ENCODE measurements around the gene MAP2K6.

MAP2K6 gene

DNA sequence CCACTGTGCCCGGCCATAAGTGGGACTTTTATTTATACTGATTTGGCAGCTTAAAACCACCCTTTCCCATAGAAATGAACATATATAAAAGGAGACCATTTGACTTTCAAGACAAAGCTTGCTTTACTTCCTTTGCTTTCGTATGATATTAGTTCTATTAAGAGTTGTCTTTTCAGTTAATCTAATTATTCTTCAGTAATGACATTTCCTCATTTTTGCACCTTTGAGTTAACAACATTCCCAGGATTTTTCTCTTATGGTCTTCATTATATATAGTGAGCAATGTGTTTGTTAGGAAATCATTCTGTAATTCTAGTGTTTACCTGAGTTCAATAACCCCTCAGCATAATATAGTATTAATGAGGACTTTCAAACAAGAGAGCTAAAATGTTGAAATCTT lies 173.8 kb downstream of the MAP2K6 start:
- DNase-seq: no peak

DNA sequence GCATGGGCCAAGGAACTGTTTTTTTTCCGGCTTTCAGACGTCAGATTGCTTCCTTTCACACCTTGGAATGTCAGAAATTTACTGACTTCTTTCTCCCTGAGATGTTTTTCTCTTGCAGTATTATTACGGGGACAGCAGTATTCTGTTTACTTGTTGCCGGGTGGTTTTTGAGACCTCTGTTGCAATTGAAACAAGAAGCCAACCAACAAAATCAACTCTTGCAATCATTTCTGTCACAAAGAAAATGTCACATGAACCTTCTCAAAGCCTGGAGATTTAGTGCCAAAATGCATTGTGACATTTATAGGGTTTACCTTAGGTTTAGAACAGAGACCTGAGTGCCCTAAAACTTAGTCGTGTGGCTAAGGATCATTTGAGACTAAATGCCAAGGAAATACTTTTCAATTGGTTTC lies 174.3 kb downstream of the MAP2K6 start:
- no peak for DNase-seq

DNA sequence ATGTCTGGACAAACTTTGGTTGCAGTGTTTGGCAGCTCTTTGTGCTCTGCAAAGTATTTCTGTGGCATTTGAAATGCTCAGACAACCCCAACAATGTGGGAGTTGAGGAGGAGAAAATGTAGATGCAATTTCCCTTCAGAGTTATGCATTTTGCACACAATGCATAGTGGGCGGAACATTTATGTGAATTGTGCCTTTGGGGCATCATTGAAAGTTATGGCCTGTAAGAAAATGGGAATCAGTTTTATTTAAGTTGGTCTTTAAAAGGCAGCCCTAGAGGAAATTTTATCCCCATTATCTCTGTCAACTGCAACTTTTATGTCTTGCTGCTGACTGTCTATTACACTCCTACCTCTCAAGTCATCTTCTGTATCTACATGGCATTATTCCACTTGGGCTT lies 176.2 kb downstream of the MAP2K6 start:
- no peak for DNase-seq

DNA sequence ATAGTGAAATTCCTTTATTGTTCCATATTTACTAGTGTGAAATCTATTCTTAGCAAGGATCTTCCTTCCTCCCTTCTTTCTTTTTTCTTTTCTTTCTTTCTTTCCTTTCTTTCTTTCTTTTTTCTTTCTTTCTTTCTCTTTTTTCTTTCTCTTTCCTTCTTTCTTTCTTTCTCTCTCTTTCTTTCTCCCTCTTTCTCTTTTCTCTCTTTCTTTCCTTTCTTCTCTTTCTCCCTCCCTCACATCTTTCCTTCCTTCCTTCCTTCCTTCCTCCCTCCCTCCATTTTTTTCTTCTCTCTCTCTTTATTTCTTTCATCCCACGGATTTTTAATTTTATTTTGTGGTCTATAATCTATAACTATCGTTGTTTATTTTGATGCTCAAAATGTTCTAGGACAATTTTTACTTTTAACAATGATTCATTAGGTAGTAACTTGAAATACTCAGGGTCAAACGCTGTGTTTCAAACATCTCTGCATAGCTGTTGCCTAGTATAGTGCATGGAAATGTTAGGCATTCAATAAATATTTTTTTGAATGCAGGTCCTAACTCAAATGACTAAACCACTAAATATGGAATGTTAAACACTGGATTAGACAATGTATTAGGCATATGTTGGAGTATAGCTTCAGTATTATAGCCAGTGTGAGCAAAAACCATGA lies 178.3 kb downstream of the MAP2K6 start:
- DNase-seq: no peak

DNA sequence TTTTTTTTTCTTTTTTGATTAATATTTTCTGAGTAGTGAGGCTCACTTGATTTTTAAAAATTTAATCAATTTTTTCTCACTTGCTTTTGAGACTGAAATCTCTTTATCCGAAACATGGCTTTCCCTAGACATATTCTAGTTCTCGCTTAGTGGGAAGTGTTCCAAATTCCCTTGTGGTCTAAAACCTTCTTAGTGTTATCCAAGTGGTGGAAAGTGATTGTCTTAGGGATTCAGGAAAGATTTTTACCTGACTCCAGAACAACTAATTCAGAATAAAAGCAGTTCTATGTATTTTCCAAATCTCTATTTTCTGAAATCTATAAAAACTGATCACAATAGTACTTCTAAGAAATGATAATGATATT lies 178.8 kb downstream of the MAP2K6 start:
- DNase-seq: no peak

DNA sequence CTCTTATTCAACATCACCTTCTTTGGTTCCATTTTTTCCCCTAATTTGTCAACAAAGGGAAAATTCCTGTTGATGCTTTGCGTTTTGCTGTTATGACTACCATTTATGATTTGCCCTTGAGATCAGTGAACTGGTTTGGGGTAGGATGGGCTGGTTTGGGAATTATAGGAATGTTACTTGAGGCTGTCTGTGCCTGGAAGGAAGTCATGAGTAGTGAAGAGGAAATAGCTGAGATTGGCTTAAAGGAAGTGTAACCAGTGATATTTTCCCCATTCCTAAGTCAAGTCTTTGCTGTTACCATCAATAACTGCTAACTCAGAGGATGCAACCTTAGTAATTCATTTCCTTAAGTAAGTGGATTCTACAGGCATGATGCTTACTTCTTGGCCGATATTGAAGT lies 179.2 kb downstream of the MAP2K6 start:
- no peak for DNase-seq

DNA sequence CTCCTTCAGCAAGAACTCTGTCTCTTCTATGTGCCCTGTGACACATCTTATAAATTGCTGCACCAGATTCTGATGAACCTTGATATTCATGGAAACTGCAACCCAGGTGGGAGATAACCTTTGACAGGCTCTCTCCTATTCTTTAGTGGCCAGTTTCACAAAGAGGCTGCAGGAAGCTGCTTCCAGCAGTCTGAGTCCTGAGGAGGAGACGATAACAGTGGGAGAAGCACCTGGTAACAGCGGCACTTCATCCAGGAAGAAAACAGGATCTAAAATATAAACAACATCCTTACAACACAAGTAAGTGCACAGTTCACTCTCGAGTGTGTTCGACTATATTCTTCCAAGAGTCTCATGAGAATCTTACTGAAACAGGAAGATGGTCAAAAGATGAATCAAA lies 180.1 kb downstream of the MAP2K6 start:
- no peak for DNase-seq

DNA sequence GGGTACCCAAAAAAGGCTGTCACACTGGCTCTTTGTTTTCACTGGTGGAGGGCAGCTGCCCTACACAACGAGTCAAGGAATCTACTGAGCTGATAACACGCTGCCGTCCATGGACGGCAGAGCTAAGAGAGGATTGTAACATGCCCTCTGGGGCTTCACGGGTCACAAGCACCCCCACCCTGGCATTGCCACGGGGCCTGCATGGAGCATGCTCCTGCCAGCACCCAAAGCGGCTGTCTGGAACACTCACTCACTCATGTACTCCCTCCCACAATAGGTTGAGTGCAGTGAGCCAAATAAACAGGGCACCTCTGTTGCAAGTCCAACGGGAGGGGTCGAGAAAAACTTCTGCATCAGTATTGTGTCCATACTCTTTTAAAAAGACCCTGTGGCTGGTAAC lies 181.6 kb downstream of the MAP2K6 start:
- DNase-seq: no peak

DNA sequence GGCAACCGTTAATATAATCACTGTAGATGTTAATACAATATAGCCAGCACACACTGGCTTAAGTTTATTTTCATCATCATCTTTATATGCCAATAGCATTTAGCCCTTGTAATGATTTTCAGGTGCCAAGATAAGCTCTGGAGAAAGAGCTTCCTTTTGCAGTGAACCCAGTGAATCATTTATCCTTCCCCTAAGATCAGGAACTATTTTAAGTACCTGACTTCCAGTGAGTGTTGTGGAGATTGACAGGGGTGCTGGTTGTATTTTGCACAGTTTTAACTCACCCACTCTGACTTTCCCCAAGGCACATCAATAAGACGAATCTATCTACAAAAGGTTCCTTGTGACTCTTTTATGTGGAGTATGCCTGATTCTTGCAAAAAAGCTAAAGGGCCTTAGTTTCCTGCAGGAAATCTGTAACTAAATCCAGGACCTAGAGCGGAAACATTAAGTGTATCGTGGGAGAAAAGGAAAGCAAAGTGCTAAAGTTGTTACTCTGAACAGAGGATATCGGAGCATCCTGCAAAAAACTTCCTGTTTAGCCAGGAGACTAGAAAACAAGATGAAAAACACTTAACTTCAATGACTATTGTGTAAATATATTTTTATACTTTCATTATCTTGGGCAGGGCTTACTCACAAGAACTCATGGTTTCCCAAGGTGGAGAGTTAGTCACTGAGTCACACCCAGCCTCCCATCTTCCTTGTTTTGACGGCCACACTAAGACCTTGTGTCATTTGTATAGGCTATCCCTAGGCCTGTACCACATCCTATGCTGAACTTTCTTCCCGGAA lies 183.6 kb downstream of the MAP2K6 start:
- DNase-seq: no peak

DNA sequence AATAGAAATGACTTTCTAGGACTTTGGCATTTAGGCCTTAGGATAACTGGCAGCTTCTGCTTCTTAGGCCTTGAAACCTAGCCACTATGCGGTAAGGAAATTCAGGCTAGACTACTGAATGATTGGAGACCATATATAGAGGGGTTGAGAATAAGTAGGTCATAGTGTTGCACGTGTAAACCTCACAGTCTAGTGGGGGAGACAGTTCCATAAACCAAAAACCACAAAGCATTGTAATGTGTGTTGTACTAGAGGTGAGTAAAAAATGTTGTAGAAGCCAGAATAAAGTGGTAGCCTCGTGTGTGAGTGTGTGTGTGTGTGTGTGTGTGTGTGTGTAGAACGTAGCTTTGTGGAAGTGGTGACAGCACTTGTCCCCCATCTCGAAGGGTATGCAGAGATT lies 188.5 kb downstream of the MAP2K6 start:
- DNase-seq: no peak

All from eye (tissue), 1 donor.